HG03575 (cell line): ENCODE measurements around the gene ITGB2.

Source experiments
- ATAC-seq: cut with Tn5 transposase; IDR thresholded peaks from one replicate; pipeline ENCODE4 v1.9.1; 2021; ENCODE audit not compliant: unreplicated experiment, insufficient number of reproducible peaks, low FRiP score; ENCODE audit errors: extremely low read depth

Gene ITGB2

GRCh38 chr21:44876849-44877575 lies 43.7 kb downstream of the ITGB2 start:
- no peak for ATAC-seq

- ATAC-seq, result no peak
Measured at GRCh38 chr21:44875316-44875700, 45.4 kb downstream of the ITGB2 start.

GRCh38 chr21:44874497-44875315 lies 46.0 kb downstream of the ITGB2 start:
- no peak for ATAC-seq

- ATAC-seq, result no peak
Measured at GRCh38 chr21:44874240-44874496, 46.5 kb downstream of the ITGB2 start.

- no peak for ATAC-seq
Measured at GRCh38 chr21:44873356-44874239, 47.1 kb downstream of the ITGB2 start, which contains the start of gene PTTG1IP. Gene PTTG1IP, minus strand, starts transcription at chr21:44873690. Its CDS starts 74 bp downstream, at chr21:44873616.

GRCh38 chr21:44872649-44873355 lies 47.9 kb downstream of the ITGB2 start:
- ATAC-seq, result no peak

GRCh38 chr21:44872323-44872648 lies 48.4 kb downstream of the ITGB2 start:
- no peak for ATAC-seq

- ATAC-seq, result no peak
Measured at GRCh38 chr21:44871576-44872269, 49.0 kb downstream of the ITGB2 start.

GRCh38 chr21:44870748-44871495 lies 49.8 kb downstream of the ITGB2 start:
- no peak for ATAC-seq

- ATAC-seq, result no peak
Measured at GRCh38 chr21:44869781-44870747, 50.6 kb downstream of the ITGB2 start.

GRCh38 chr21:44868707-44869106 lies 52.0 kb downstream of the ITGB2 start:
- ATAC-seq, result no peak

GRCh38 chr21:44867999-44868700 lies 52.5 kb downstream of the ITGB2 start:
- no peak for ATAC-seq

- no peak for ATAC-seq
Measured at GRCh38 chr21:44867464-44867863, 53.2 kb downstream of the ITGB2 start.

- no peak for ATAC-seq
Measured at GRCh38 chr21:44866780-44867179, 53.9 kb downstream of the ITGB2 start.

- ATAC-seq, result peak; percentile 53
Measured at GRCh38 chr21:44865561-44866280, 55.0 kb downstream of the ITGB2 start.
